COLO829 (cell line): ENCODE results near the gene HAPLN1.
A peak's percentile ranks its signal among the peaks of the same experiment; 100 is the strongest.
"Not testable (repeated sequence)": the region's sequence is repeated elsewhere in the genome, so short reads cannot be mapped to it uniquely, and the experiment has no call there.

Source experiments
- DNase-seq: peaks from one replicate; pipeline ENCODE4 v3.0.0; 2012; ENCODE audit warnings: low spot score

The HAPLN1 gene

GRCh38 chr5:83720836-83721537 lies at the start of gene HAPLN1:
Gene HAPLN1, minus strand, starts transcription at chr5:83720855. Its CDS starts 47,332 bp downstream, at chr5:83673523.
- DNase-seq = no peak

GRCh38 chr5:83767409-83767992 lies 46.8 kb upstream of the HAPLN1 start:
- no peak for DNase-seq

GRCh38 chr5:83764101-83764500 lies 43.4 kb upstream of the HAPLN1 start:
- DNase-seq = no peak

- no peak for DNase-seq
Measured at GRCh38 chr5:83760579-83760978, 39.9 kb upstream of the HAPLN1 start.

- DNase-seq = no peak
Measured at GRCh38 chr5:83752700-83753099, 32.0 kb upstream of the HAPLN1 start.

- DNase-seq = no peak
Measured at GRCh38 chr5:83751201-83751600, 30.5 kb upstream of the HAPLN1 start.

GRCh38 chr5:83750749-83751148 lies 30.1 kb upstream of the HAPLN1 start:
- no peak for DNase-seq

GRCh38 chr5:83745816-83746215 lies 25.2 kb upstream of the HAPLN1 start:
- DNase-seq = no peak

GRCh38 chr5:83744821-83745220 lies 24.2 kb upstream of the HAPLN1 start:
- DNase-seq = no peak

GRCh38 chr5:83742089-83742488 lies 21.4 kb upstream of the HAPLN1 start:
- no peak for DNase-seq

GRCh38 chr5:83741571-83741970 lies 20.9 kb upstream of the HAPLN1 start:
- no peak for DNase-seq

GRCh38 chr5:83740741-83741140 lies 20.1 kb upstream of the HAPLN1 start:
- no peak for DNase-seq

GRCh38 chr5:83736169-83736568 lies 15.5 kb upstream of the HAPLN1 start:
- not testable (repeated sequence) for DNase-seq

GRCh38 chr5:83735058-83735457 lies 14.4 kb upstream of the HAPLN1 start:
- not testable (repeated sequence) for DNase-seq

GRCh38 chr5:83731638-83732037 lies 11.0 kb upstream of the HAPLN1 start:
- no peak for DNase-seq

- DNase-seq = no peak
Measured at GRCh38 chr5:83729362-83729761, 8.7 kb upstream of the HAPLN1 start.

GRCh38 chr5:83726912-83727311 lies 6.3 kb upstream of the HAPLN1 start:
- no peak for DNase-seq

- no peak for DNase-seq
Measured at GRCh38 chr5:83724935-83725334, 4.3 kb upstream of the HAPLN1 start.

- DNase-seq = no peak
Measured at GRCh38 chr5:83724001-83724400, 3.3 kb upstream of the HAPLN1 start.

- DNase-seq = no peak
Measured at GRCh38 chr5:83723031-83723430, 2.4 kb upstream of the HAPLN1 start.

GRCh38 chr5:83721953-83722901 lies 1.6 kb upstream of the HAPLN1 start:
- peak; percentile 32 for DNase-seq

GRCh38 chr5:83718936-83719495 lies 1.6 kb downstream of the HAPLN1 start:
- peak; percentile 69 for DNase-seq
